Osteoblast (primary cell): ENCODE measurements around the gene HAUS3. TPM values are rescaled to one million over a fixed set of nuclear protein-coding genes. Genes with fewer than 3 reads are reported as not detected.
A peak's percentile ranks its signal among the peaks of the same experiment; 100 is the strongest.

Experiments used
- DNase-seq: peaks from one replicate; pipeline ENCODE4 v3.0.0; 2011; ENCODE audit warnings: low spot score, mixed read lengths; ENCODE audit not compliant: insufficient read length; ENCODE audit errors: missing footprints
- H2AFZ ChIP-seq: 2 replicates; pipeline ENCODE4 v1.6.0; 2011; ENCODE audit warnings: mild to moderate bottlenecking, low read length
- H3K27ac ChIP-seq: 2 replicates; pipeline ENCODE4 v1.5.1; 2011; ENCODE audit warnings: mild to moderate bottlenecking, low read depth, low read length, moderate library complexity
- H3K27me3 ChIP-seq: 2 replicates; pipeline ENCODE4 v1.6.0; 2012; ENCODE audit warnings: mild to moderate bottlenecking, control low read depth, inconsistent platforms, low read length, moderate library complexity; ENCODE audit not compliant: insufficient read depth
- H3K36me3 ChIP-seq: 2 replicates; pipeline ENCODE4 v1.5.1; 2011; ENCODE audit warnings: mild to moderate bottlenecking, low read length, control low read depth, moderate library complexity; ENCODE audit not compliant: insufficient read depth
- H3K4me1 ChIP-seq: 2 replicates; pipeline ENCODE4 v1.5.1; 2011; ENCODE audit warnings: mild to moderate bottlenecking, low read length, control low read depth, moderate library complexity; ENCODE audit not compliant: insufficient read depth
- H3K4me2 ChIP-seq: 2 replicates; pipeline ENCODE4 v1.6.0; 2011; ENCODE audit warnings: mild to moderate bottlenecking, low read length; ENCODE audit not compliant: insufficient read depth
- H3K4me3 ChIP-seq: fragments of 200-600 bp; sonication (generic); 3 replicates; pipeline ENCODE4 v1.5.1; 2012; ENCODE audit warnings: mild to moderate bottlenecking, low read length, inconsistent platforms; ENCODE audit not compliant: insufficient read depth
- H3K79me2 ChIP-seq: 2 replicates; pipeline ENCODE4 v1.6.0; 2012; ENCODE audit warnings: mild to moderate bottlenecking, low read length, control low read depth, inconsistent platforms; ENCODE audit not compliant: insufficient read depth
- H3K9me3 ChIP-seq: 2 replicates; pipeline ENCODE4 v1.5.1; 2011; ENCODE audit warnings: low read depth, low read length, control low read depth
- H4K20me1 ChIP-seq: 2 replicates; pipeline ENCODE4 v1.6.0; 2012; ENCODE audit warnings: mild to moderate bottlenecking, low read length, control low read depth; ENCODE audit not compliant: insufficient read depth
- total RNA-seq: library from RNA; depleted of rRNA; stranded (reverse); fragments of >200 nt; gene quantifications from 2 replicates; pipeline ENCODE4 v1.2.3, GENCODE V29; 2012
- TF ChIP-seq, protein P1 (sequence below): IDR thresholded peaks from 2 replicates; pipeline ENCODE4 v1.5.1; 2011; ENCODE audit warnings: mild to moderate bottlenecking, low read depth, low read length, moderate library complexity; ENCODE audit errors: extremely low read depth

Gene HAUS3
- total RNA-seq, 1 donor: 8.7 TPM

DNA sequence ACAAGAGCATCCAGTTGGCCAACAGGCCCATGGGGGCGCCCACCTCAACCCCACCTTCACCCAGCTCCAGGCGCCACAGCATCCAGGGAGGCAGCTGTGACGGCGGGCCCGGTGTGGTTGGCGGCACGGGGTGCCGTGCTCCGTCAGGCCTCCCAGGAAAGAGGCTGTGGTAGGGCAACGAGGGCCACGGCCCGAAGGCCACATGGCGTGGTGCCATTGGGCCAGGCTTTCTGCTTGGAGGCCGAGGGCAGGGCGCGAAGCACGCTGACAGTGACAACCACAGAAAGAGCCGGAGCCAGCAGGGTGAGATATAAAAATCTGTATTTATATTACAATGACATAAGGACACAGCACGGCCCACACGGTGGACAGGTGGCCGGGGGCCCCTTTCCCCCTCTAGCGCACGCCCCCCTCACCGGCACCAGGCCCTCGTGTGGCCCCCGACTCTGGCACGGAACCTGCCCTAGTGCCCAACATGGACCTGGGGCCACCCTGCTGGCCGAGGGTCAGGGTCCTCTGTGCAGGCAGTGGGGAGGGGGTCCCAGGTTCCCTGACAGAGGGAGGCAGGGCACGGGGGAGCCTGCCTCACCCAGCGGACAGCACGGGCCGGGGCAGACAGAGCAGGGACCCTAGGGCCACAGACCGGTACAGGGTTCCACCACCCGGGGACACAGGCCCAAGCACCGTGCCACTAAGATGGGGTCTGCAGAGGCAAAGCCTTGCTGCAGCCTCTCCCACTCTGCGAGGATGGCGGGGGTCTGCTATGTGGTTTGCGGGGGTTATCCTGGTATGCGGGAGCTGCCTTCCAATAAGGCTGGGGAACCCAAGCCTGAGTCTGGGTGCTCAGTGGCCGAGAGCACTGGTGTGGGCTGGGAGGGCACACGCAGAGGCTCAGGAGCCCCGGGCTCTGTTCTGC is 5.5 kb upstream of the HAUS3 start:
- peaks cover 10% of the 10 kb centered on the region for H3K4me1 ChIP-seq
- no peak overlapping the region for H2AFZ ChIP-seq
- DNase-seq: peak; percentile 76
- H3K27ac ChIP-seq: no peak overlapping the region
- no peak overlapping the region for H3K4me3 ChIP-seq
- H4K20me1 ChIP-seq: peaks cover 20% of the 10 kb centered on the region
- TF ChIP-seq, protein P1, sequence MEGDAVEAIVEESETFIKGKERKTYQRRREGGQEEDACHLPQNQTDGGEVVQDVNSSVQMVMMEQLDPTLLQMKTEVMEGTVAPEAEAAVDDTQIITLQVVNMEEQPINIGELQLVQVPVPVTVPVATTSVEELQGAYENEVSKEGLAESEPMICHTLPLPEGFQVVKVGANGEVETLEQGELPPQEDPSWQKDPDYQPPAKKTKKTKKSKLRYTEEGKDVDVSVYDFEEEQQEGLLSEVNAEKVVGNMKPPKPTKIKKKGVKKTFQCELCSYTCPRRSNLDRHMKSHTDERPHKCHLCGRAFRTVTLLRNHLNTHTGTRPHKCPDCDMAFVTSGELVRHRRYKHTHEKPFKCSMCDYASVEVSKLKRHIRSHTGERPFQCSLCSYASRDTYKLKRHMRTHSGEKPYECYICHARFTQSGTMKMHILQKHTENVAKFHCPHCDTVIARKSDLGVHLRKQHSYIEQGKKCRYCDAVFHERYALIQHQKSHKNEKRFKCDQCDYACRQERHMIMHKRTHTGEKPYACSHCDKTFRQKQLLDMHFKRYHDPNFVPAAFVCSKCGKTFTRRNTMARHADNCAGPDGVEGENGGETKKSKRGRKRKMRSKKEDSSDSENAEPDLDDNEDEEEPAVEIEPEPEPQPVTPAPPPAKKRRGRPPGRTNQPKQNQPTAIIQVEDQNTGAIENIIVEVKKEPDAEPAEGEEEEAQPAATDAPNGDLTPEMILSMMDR: no peak
- no peak overlapping the region for H3K4me2 ChIP-seq
- H3K36me3 ChIP-seq: peaks cover 14% of the 10 kb centered on the region
- H3K27me3 ChIP-seq: no peaks in the 10 kb centered on the region
- H3K79me2 ChIP-seq: peaks cover 3% of the 10 kb centered on the region
- H3K9me3 ChIP-seq: no peaks in the 10 kb centered on the region

- peak; percentile 73 for DNase-seq
- Histone ChIP-seq H3K27me3 (no peaks in the 10 kb centered on the region), H3K4me1 (peaks cover 10% of the 10 kb centered on the region), H2AFZ (no peak overlapping the region), H3K79me2 (peaks cover 4% of the 10 kb centered on the region), H3K27ac (no peak overlapping the region), H3K4me2 (no peak overlapping the region), H3K36me3 (peaks cover 14% of the 10 kb centered on the region), H3K9me3 (no peaks in the 10 kb centered on the region), H3K4me3 (no peak overlapping the region), H4K20me1 (peaks cover 14% of the 10 kb centered on the region)
- TF ChIP-seq, protein P1: no peak
Observed at GRCh38 chr4:2246384-2247127, 4.6 kb upstream of the HAUS3 start.

DNA sequence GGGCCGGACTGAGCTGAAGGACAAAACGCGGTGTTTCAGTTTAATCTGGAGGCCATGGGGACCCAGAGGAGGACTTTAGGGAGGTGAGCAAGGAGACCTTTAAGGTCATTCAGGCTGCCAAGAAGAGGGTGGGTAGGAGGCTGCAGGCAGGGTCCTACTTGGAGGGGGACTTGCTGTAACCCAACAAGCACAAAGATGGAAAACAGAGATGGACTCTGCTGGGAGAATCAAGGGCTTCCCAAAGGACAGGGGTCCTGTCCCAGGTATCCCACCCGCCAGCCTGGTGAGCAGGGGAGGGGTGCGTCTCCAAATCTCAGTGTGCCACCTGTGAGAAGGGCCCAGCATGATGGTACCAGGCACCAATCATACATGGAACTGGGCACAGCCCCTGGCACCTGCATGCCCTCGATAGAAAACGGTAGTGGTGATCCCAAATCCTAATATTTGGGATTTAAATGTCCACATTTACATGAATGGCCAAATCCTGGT is 3.9 kb upstream of the HAUS3 start:
- Histone ChIP-seq H2AFZ (no peak overlapping the region), H3K4me3 (no peak overlapping the region), H3K27ac (no peak overlapping the region), H3K4me1 (peaks cover 10% of the 10 kb centered on the region), H3K9me3 (no peaks in the 10 kb centered on the region), H3K79me2 (peaks cover 11% of the 10 kb centered on the region), H3K27me3 (no peaks in the 10 kb centered on the region), H3K36me3 (peaks cover 14% of the 10 kb centered on the region), H4K20me1 (peaks cover 19% of the 10 kb centered on the region), H3K4me2 (no peak overlapping the region)
- peak; percentile 44 for DNase-seq
- TF ChIP-seq, protein P1: no peak
